A673 (cell line): ENCODE measurements around the gene TIAM1. TPM values are rescaled to one million over a fixed set of nuclear protein-coding genes. Genes with fewer than 3 reads are reported as not detected.

ENCODE experiments used
- BruUV-seq: library from RNA; stranded (reverse); fragments of 400-500 nt; replicated peaks from 2 replicates; lab custom pipeline; 2021; lab: Mats Ljungman, UMichigan
- CTCF ChIA-PET: fragments of 300-600 bp; sonication (Branson Sonifier 250); formaldehyde crosslinking; loops from one replicate; lab custom pipeline; 2022; ENCODE audit warnings: antibody characterized with exemption; lab: Charles Lee
- POLR2A ChIA-PET: fragments of 300-600 bp; sonication (Branson Sonifier 250); formaldehyde crosslinking; loops from one replicate; lab custom pipeline; 2022; ENCODE audit warnings: antibody characterized with exemption; ENCODE audit not compliant: low non-redundant PET; lab: Charles Lee
- DNase-seq: peaks from one replicate; pipeline ENCODE4 v3.0.0-alpha.2; 2015; ENCODE audit warnings: low spot score
- H3K27ac ChIP-seq: fragments of 200-600 bp; sonication (generic); 2 replicates; pipeline ENCODE4 v1.5.1; 2016; ENCODE audit warnings: mixed run types, low read depth, mild to moderate bottlenecking, mixed read lengths, antibody characterized with exemption, low read length; ENCODE audit not compliant: poor library complexity, severe bottlenecking
- H3K27me3 ChIP-seq: fragments of 200-600 bp; sonication (generic); replicated peaks from 2 replicates; pipeline ENCODE4 v1.6.1; 2017; ENCODE audit warnings: mixed run types, low read depth, mild to moderate bottlenecking, mixed read lengths, antibody characterized with exemption, low read length; ENCODE audit not compliant: insufficient read depth, poor library complexity
- H3K36me3 ChIP-seq: fragments of 200-600 bp; sonication (generic); 2 replicates; pipeline ENCODE4 v1.6.1; 2016; ENCODE audit warnings: mixed run types, mild to moderate bottlenecking, mixed read lengths, antibody characterized with exemption, low read length; ENCODE audit not compliant: insufficient read depth, poor library complexity, severe bottlenecking
- H3K4me1 ChIP-seq: fragments of 200-600 bp; sonication (generic); 2 replicates; pipeline ENCODE4 v1.6.1; 2017; ENCODE audit warnings: mixed run types, mild to moderate bottlenecking, mixed read lengths, antibody characterized with exemption, low read length; ENCODE audit not compliant: insufficient read depth, poor library complexity, severe bottlenecking
- H3K4me3 ChIP-seq: fragments of 200-600 bp; sonication (generic); 2 replicates; pipeline ENCODE4 v1.5.1; 2016; ENCODE audit warnings: low read depth, mixed run types, mild to moderate bottlenecking, mixed read lengths, low read length; ENCODE audit not compliant: poor library complexity, severe bottlenecking
- H3K9me3 ChIP-seq: fragments of 200-600 bp; sonication (generic); 2 replicates; pipeline ENCODE4 v1.6.1; 2016; ENCODE audit warnings: mixed run types, low read depth, mild to moderate bottlenecking, mixed read lengths, antibody characterized with exemption, low read length; ENCODE audit not compliant: poor library complexity, severe bottlenecking
- EZH2 ChIP-seq: fragments of 200-600 bp; sonication (generic); IDR thresholded peaks from 2 replicates; pipeline ENCODE4 v1.6.1; 2017; ENCODE audit warnings: borderline replicate concordance, low read depth, mild to moderate bottlenecking, mixed read lengths, antibody characterized with exemption, low read length; ENCODE audit not compliant: poor library complexity, severe bottlenecking
- intact Hi-C: fragments of 100-400 bp; cut with micrococcal nuclease; formaldehyde crosslinking; loops from one replicate; pipeline ENCODE4 v1.10.0; 2022; ENCODE audit not compliant: unreplicated experiment
- total RNA-seq: library from RNA; stranded (reverse); gene quantifications from 2 replicates; pipeline ENCODE4 v1.2.3, GENCODE V29; 2021
- TF ChIP-seq, protein P1 (sequence below): fragments of 300-800, 200-600 bp; sonication (generic); conservative IDR thresholded peaks from 2 replicates; pipeline ENCODE4 v1.5.1; 2017; ENCODE audit warnings: low read depth, mild to moderate bottlenecking, antibody characterized with exemption, low read length, moderate library complexity, mixed read lengths

The TIAM1 gene
- total RNA-seq, 1 experiment from 2014 or later = 9.6 TPM

GRCh38 chr21:31243611-31244010, 100.5 kb downstream of the TIAM1 start:
- Histone ChIP-seq H3K4me3 (no peak overlapping the region), H3K27ac (no peak overlapping the region), H3K9me3 (peaks cover 19% of the 10 kb centered on the region), H3K36me3 (no peaks in the 10 kb centered on the region), H3K4me1 (no peaks in the 10 kb centered on the region), H3K27me3 (no peaks in the 10 kb centered on the region)
- intact Hi-C loops = no loop called here
- TF ChIP-seq, protein P1, sequence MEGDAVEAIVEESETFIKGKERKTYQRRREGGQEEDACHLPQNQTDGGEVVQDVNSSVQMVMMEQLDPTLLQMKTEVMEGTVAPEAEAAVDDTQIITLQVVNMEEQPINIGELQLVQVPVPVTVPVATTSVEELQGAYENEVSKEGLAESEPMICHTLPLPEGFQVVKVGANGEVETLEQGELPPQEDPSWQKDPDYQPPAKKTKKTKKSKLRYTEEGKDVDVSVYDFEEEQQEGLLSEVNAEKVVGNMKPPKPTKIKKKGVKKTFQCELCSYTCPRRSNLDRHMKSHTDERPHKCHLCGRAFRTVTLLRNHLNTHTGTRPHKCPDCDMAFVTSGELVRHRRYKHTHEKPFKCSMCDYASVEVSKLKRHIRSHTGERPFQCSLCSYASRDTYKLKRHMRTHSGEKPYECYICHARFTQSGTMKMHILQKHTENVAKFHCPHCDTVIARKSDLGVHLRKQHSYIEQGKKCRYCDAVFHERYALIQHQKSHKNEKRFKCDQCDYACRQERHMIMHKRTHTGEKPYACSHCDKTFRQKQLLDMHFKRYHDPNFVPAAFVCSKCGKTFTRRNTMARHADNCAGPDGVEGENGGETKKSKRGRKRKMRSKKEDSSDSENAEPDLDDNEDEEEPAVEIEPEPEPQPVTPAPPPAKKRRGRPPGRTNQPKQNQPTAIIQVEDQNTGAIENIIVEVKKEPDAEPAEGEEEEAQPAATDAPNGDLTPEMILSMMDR = no peak
- no peak for TF ChIP-seq EZH2
- ChIA-PET POLR2A (no interaction called here), CTCF (no interaction called here)
- no peak for DNase-seq
- BruUV-seq = no TSS peak

DNA sequence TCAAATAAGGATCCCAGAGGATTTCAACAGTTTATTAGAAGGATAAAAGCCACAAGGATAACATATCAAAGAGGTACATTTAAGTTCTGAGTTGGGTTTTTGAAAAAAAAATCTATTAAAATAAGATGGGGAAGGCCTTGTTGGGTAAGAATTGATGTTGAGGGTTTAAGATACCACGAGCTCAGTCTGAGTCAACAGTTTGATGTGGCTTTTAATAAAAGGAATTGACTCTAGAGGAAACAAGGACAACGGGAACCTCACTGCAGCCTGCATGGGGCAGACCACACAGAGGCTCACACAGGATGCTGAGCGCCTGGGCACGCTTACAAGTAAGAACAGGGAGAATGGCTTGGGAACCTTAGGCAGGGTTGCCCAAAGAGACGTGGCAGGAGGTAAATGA, 107.5 kb downstream of the TIAM1 start:
- Histone ChIP-seq H3K27ac (no peak overlapping the region), H3K4me3 (no peak overlapping the region), H3K4me1 (no peaks in the 10 kb centered on the region), H3K27me3 (no peaks in the 10 kb centered on the region), H3K36me3 (no peaks in the 10 kb centered on the region), H3K9me3 (peaks cover 11% of the 10 kb centered on the region)
- intact Hi-C loops = no loop called here
- DNase-seq = no peak
- TF ChIP-seq, protein P1 = no peak
- TF ChIP-seq EZH2 = no peak
- ChIA-PET POLR2A (no interaction called here), CTCF (no interaction called here)
- BruUV-seq = no TSS peak

DNA sequence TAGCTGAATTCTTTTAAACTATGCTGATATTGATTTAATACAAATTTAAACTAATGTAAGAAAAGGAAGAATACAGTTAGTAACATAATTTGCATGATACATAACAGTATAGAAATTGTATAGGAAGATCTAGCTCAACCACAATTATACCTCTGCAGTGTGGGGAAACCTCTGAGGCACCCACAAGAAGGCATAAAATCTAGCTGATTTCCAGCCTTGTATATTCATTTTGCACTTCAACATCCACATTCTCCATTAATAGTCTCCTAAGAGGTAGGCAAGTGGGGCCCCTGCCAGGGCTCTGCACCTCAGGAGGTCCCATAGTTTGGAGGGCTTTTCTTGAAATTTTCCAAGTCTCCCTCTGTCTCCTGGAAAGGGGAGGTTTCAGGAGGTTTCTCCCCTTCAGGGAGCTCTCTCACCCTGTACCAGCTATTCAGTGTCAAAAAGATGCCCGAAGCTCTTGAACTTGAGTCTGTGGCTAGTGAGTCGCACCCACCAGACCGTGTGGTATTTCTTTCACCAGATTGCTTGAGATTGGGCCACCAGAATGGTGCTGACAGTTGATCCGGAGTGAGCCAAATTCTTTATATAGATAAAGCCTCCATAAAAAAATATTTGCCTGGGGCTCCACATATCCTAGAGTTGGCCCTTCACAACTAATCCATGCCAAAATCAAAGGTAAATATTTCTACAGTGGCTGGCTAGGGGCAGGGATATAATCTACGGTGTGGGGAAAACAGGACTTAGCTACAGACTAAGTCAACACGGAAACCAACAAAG, 108.2 kb downstream of the TIAM1 start:
- intact Hi-C loops = no loop called here
- BruUV-seq = no TSS peak
- ChIA-PET POLR2A (no interaction called here), CTCF (no interaction called here)
- no peaks in the 10 kb centered on the region for H3K27me3 ChIP-seq
- DNase-seq = no peak
- H3K36me3 ChIP-seq = no peaks in the 10 kb centered on the region
- H3K27ac ChIP-seq = no peak overlapping the region
- no peaks in the 10 kb centered on the region for H3K4me1 ChIP-seq
- no peak overlapping the region for H3K4me3 ChIP-seq
- TF ChIP-seq, protein P1 = no peak
- no peak for TF ChIP-seq EZH2
- peaks cover 5% of the 10 kb centered on the region for H3K9me3 ChIP-seq
